Esophagus squamous epithelium (tissue), 5 donors: ENCODE measurements around the gene TRPC6. TPM values are rescaled to one million over a fixed set of nuclear protein-coding genes. Genes with fewer than 3 reads are reported as not detected.
"Not testable (repeated sequence)": the region's sequence is repeated elsewhere in the genome, so short reads cannot be mapped to it uniquely, and the experiment has no call there.

ENCODE experiments used
- DNase-seq: peaks from one replicate; lab custom pipeline; 2025; lab: John Stamatoyannopoulos, UW
- H3K27ac ChIP-seq, 4 donors: fragments of 200-600 bp; sonication (generic); one replicate each; pipeline ENCODE4 v1.5.1; 2016 to 2019; ENCODE audit warnings: mild to moderate bottlenecking in 1 of 4
- H3K27me3 ChIP-seq, 4 donors: fragments of 200-600 bp; sonication (generic); 1 replicate in 3 of 4; 2 replicates in 1 of 4; pipeline versions ENCODE4 v1.5.1 to v1.6.0; 2017 to 2021; ENCODE audit warnings: antibody characterized with exemption in 1 of 4
- H3K36me3 ChIP-seq, 3 donors: fragments of 200-600 bp; sonication (generic); one replicate each; pipeline ENCODE4 v1.5.1; 2016 to 2019
- H3K4me1 ChIP-seq, 3 donors: fragments of 200-600 bp; sonication (generic); one replicate each; pipeline ENCODE4 v1.5.1; 2017 to 2019
- H3K4me3 ChIP-seq, 4 donors: fragments of 200-600 bp; sonication (generic); 1 replicate in 3 of 4; 2 replicates in 1 of 4; pipeline ENCODE4 v1.5.1; 2016 to 2019; ENCODE audit warnings: mild to moderate bottlenecking in 2 of 4, moderate library complexity in 1 of 4
- H3K9me3 ChIP-seq, 3 donors: fragments of 200-600 bp; sonication (generic); one replicate each; pipeline ENCODE4 v1.5.1; 2016 to 2019
- CTCF ChIP-seq, 6 experiments: fragments of 450-650 bp in 4 of 6; fragments of 200-600 bp in 2 of 6; sonication (generic) in 2 of 6; IDR thresholded peaks; one replicate each; pipeline ENCODE4 v1.5.1; 2016 to 2019; ENCODE audit warnings: antibody characterized with exemption in 6 of 6, mild to moderate bottlenecking in 4 of 6, moderate library complexity in 4 of 6
- POLR2A ChIP-seq, 4 donors: fragments of 450-650 bp; IDR thresholded peaks; one replicate each; pipeline ENCODE4 v1.6.1; 2017; ENCODE audit warnings: antibody characterized with exemption in 4 of 4, mild to moderate bottlenecking in 4 of 4, moderate library complexity in 3 of 4
- WGBS, 2 donors: methylation state at CpG; one replicate each; pipeline ENCODE4 v1.1.5; 2018; 5-methylcytosine and 5-hydroxymethylcytosine counted together
- intact Hi-C: fragments of 100-400 bp; cut with DNase I; formaldehyde crosslinking; loops from one replicate; pipeline ENCODE4 v1.15.0; 2022
- total RNA-seq, 4 donors: library from RNA; depleted of rRNA; stranded (reverse); fragments of >200 nt; gene quantifications; one replicate each; pipeline ENCODE4 v1.1.0, GENCODE V29; 2016
- donor health status: DM: yes; HTN: yes; CAD: no.

Gene TRPC6
- total RNA-seq, 4 donors from 2014 or later, result 1.2 to 15.4 (median 1.6) TPM

GRCh38 chr11:101475699-101476098 lies 108.1 kb downstream of the TRPC6 start:
- H3K27ac ChIP-seq, result no peak overlapping the region
- TF ChIP-seq CTCF (IDR thresholded peaks at IDR 0.05), result no peak
- no peak for TF ChIP-seq POLR2A (IDR thresholded peaks at IDR 0.05)
- H3K9me3 ChIP-seq, result no peaks in the 10 kb centered on the region
- no peak for DNase-seq
- intact Hi-C loops, result no loop called here
- no peaks in the 10 kb centered on the region for H3K27me3 ChIP-seq
- H3K4me3 ChIP-seq, result no peak overlapping the region
- WGBS, 2 donors, result 81 to 86% methylated on average over 4 of the region's 4 CpGs
- no peaks in the 10 kb centered on the region for H3K36me3 ChIP-seq
- peaks cover 0 to 21% (median 3%) of the 10 kb centered on the region in 3 donors for H3K4me1 ChIP-seq

- Histone ChIP-seq H3K36me3 (no peaks in the 10 kb centered on the region), H3K27ac (no peak overlapping the region), H3K9me3 (no peaks in the 10 kb centered on the region), H3K27me3 (no peaks in the 10 kb centered on the region), H3K4me3 (no peak overlapping the region), H3K4me1 (peaks cover 0 to 27% (median 3%) of the 10 kb centered on the region in 3 donors)
- 78 to 79% methylated on average over 3 of the region's 3 CpGs for WGBS, 2 donors
- no peak for DNase-seq
- intact Hi-C loops, result no loop called here
- TF ChIP-seq CTCF (IDR thresholded peaks at IDR 0.05) (no peak), POLR2A (IDR thresholded peaks at IDR 0.05) (no peak)
Observed at GRCh38 chr11:101474666-101475065, 109.1 kb downstream of the TRPC6 start.

GRCh38 chr11:101470881-101471520 lies 112.8 kb downstream of the TRPC6 start:
- intact Hi-C loops, result no loop called here
- H3K27ac ChIP-seq, result no peak overlapping the region
- no peak for DNase-seq

GRCh38 chr11:101470419-101470818 lies 113.4 kb downstream of the TRPC6 start:
- Histone ChIP-seq H3K4me3 (no peak overlapping the region), H3K9me3 (no peaks in the 10 kb centered on the region), H3K36me3 (no peaks in the 10 kb centered on the region), H3K27me3 (no peaks in the 10 kb centered on the region), H3K27ac (no peak overlapping the region), H3K4me1 (peaks cover 0 to 12% (median 0%) of the 10 kb centered on the region in 3 donors)
- DNase-seq, result no peak
- intact Hi-C loops, result no loop called here
- 29 to 43% methylated on average over 1 of the region's 2 CpGs for WGBS, 2 donors
- TF ChIP-seq CTCF (IDR thresholded peaks at IDR 0.05) (no peak), POLR2A (IDR thresholded peaks at IDR 0.05) (no peak)

More at GRCh38 chr11:101470881-101471520, 112.8 kb downstream of the TRPC6 start:
- Histone ChIP-seq H3K9me3 (no peaks in the 10 kb centered on the region), H3K4me3 (no peak overlapping the region), H3K4me1 (peaks cover 0 to 12% (median 0%) of the 10 kb centered on the region in 3 donors), H3K27me3 (no peaks in the 10 kb centered on the region), H3K36me3 (no peaks in the 10 kb centered on the region)
- WGBS, 2 donors, result 41 to 69% methylated on average over 3 of the region's 3 CpGs
- TF ChIP-seq POLR2A (IDR thresholded peaks at IDR 0.05), result no peak
- no peak for TF ChIP-seq CTCF (IDR thresholded peaks at IDR 0.05)

GRCh38 chr11:101466352-101466751 lies 117.5 kb downstream of the TRPC6 start:
- H3K9me3 ChIP-seq, result no peaks in the 10 kb centered on the region
- no peak for DNase-seq
- H3K27ac ChIP-seq, result no peak overlapping the region
- WGBS, 2 donors, result 67% methylated on average over 2 of the region's 4 CpGs; no CpG with 5 or more reads in 1 of the 2 donors
- intact Hi-C loops, result no loop called here
- H3K4me3 ChIP-seq, result no peak overlapping the region
- no peaks in the 10 kb centered on the region for H3K27me3 ChIP-seq
- TF ChIP-seq CTCF (IDR thresholded peaks at IDR 0.05) (no peak), POLR2A (IDR thresholded peaks at IDR 0.05) (no peak)
- H3K36me3 ChIP-seq, result no peaks in the 10 kb centered on the region
- H3K4me1 ChIP-seq, result peaks cover 0 to 12% (median 0%) of the 10 kb centered on the region in 3 donors

GRCh38 chr11:101464388-101464787 lies 119.4 kb downstream of the TRPC6 start:
- H3K36me3 ChIP-seq, H3K9me3 ChIP-seq, H3K4me3 ChIP-seq, H3K4me1 ChIP-seq, intact Hi-C loops, H3K27ac ChIP-seq, H3K27me3 ChIP-seq, DNase-seq: not testable (repeated sequence)
